Stimulated activated CD4-positive, alpha-beta T cell treated with anti-CD3 and anti-CD28 coated beads, Interleukin-4, amount 100 ng/mL, for 1 hour (primary cell): ENCODE data around the gene SLC16A14.

Source experiments
- DNase-seq: peaks from one replicate; pipeline ENCODE4 v3.0.0-alpha.2; 2020

The SLC16A14 gene

GRCh38 chr2:230042195-230042594 lies 26.5 kb downstream of the SLC16A14 start:
- no peak for DNase-seq

DNA sequence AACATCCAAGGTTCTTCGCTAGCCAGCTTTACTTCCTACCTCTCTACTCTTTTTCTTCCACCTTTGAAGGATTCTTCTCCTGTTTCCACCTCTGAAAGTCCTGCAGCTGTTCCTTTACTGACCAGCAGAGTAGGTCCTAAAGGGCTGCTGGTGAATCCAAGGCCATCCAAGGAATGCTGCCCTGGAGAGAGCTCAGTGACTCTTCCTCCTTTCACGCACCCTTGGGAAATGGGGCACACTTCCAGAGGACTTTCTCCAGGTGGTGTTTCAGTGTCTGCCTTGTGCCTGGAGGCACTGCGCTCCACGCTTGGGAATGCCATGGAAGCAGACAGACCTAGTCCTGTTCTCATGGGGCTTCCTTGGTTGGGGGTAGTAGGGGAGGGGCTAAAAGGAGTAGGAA lies 45.4 kb downstream of the SLC16A14 start:
- DNase-seq, result no peak

GRCh38 chr2:230019742-230020141 lies 49.0 kb downstream of the SLC16A14 start:
- DNase-seq, result no peak

DNA sequence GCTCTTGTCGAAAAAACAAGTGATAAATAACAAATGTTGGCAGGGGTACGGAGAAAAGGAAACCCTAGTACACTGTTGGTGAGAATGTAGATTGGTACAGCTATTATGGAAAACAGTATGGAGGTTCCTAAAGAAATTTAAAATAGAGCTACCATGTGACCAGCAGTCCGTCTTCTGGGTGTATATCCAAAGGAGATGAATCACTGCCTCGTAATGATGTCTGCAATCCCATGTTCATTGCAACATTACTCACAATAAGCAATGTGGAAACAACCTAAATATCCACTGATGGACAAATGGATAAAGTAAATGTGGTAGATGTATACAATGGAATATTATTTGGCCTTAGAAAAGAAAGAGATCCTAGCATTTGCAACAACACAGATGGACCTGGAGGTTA lies 50.6 kb downstream of the SLC16A14 start:
- no peak for DNase-seq

DNA sequence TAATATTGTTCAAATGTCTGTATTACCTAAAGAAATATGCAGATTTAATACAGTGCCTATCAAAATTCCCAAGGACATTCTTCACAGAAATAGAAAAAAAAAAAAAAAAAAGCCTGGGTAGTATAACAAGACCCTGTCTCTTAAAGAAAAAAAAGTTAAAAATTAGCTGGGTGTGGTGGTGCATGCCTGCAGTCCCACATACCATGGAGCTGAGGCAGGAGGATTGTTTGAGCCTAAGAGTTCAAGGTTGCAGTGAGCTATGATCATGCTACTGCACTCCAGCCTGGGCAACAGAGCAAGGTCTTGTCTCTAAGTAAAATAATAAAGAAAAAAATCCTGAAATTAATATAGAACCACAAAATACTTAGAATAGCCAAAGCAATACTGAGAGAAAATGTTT lies 51.9 kb downstream of the SLC16A14 start:
- no peak for DNase-seq

- no peak for DNase-seq
Measured at GRCh38 chr2:230012267-230012884, 56.3 kb downstream of the SLC16A14 start.

GRCh38 chr2:230011617-230012016 lies 57.1 kb downstream of the SLC16A14 start:
- no peak for DNase-seq

GRCh38 chr2:230010501-230010900 lies 58.2 kb downstream of the SLC16A14 start:
- DNase-seq, result no peak

DNA sequence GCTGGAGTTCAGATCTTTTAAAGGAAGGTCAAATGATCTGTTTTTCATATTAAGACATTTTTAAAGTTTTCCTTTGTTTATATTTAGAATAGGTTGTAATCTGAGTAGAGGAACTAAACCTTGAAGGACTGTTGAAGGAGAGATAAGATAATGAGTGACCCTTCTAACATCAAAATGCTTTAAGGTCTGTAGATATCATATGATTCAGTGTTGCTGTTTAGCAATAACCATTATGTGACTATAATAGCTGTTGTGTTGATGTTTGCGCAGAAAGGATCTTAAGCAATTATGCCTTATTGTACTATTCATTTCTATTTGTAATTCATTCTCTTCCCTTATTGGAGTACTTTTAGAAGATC lies 60.0 kb downstream of the SLC16A14 start:
- DNase-seq, result no peak

DNA sequence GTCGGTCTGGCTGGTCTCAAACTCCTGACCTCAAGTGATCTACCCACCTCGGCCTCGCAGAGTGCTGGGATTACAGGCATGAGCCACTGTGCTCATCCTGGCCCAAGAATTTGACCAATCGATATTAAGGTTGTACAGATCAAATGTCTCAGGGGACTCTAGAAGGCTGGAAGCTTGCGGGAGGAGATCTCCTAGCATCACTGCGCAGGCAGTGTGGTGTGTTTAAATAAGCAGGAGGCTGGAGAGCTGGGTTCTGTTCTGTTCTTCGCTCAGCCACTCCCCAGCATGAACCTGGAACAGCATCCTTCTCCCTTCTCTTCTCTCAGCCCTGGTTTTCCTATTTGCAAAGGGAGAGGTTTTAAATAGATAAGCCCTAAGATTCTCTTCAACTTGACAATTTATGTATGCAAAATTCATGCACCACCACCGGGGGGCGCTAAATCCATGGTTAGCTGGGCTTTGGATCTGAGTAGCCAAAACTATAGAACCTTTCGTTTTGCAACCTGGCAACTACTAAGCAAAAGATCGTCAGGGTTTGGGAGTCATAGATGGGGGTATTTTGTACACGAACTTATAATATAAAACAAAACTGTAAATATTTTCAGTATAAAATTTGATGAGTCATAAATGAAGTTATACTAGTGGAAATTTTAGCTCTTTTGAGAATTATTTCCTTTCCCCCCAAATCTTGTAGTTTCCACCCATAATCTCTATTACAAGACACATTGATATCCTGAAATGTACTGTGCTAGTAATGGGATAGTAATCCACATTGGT lies 60.6 kb downstream of the SLC16A14 start:
- peak; percentile 85 for DNase-seq

DNA sequence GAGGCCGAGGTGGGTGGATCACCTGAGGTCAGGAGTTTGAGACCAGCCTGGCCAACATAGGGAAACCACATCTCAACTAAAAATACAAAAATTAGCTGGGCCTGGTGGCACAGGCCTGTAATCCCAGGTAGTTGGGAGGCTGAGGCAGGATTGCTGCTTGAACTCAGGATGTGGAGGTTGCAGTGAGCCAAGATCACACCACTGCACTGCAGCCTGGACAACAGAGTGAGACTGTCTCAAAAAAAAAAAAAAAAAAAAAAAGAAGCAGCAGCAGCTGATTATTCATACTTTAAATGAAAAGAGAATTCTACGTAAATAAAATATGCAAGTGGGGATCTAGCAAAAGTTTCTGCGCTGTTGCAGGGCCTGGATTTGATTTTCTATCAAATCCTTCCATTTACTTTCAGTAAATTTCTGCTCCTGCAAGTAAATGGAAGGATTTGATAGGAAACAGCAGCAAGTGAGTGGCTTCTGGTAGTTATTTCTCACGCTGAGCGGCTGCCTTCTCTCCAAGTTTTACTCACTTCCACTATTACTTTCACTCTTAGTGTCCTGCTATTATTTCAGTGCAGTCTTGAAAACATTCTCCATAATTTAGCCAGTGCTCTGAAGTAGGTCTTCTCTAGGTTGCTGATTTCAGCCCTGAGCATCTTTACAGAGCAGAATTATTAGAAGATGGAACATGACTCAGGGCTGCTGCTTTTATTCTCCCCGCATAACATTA lies 68.4 kb downstream of the SLC16A14 start:
- no peak for DNase-seq

DNA sequence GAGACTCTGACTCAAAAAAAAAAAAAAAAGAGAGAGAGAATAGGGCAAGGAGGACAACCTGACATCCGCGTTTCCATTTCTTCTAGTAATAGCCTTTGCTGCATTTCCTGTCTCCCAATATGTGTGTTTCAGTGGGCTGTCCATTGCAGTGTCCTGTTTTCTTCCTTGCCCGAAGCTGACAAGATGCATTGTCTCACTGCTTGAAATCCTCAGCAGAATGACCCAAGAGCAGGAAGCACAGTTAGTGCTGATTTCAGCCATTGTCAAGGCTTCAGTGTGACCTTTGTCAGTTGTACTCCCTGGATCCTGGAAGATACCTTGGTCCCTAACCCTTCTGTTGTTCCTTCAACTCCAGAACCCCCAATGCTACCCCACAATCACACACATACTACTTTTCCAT lies 71.2 kb downstream of the SLC16A14 start:
- DNase-seq, result no peak

- DNase-seq, result no peak
Measured at GRCh38 chr2:229996320-229996719, 72.4 kb downstream of the SLC16A14 start.

DNA sequence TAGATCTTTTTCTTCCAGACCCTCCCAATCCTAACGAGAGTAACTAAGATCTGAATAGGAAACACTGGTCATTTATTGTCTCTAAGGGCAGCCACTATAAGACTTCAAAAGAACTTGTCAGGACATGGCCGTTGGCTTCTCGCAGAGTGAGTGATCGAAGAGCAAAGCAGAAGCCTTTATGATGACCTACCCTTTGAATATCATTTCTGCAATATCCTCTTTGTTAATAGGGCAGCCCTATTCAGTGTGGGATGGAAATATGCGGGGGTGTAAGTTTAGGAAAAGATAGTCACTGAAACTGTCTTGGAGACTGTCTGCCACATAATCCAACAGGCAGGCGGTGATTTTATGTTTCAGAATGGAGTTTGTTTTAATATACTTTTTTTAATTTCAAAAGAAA lies 75.5 kb downstream of the SLC16A14 start:
- no peak for DNase-seq
